ENCODE measurements around the gene BCAN. TPM values are rescaled to one million over a fixed set of nuclear protein-coding genes. Genes with fewer than 3 reads are reported as not detected.
A peak's percentile ranks its signal among the peaks of the same experiment; 100 is the strongest.

BCAN gene
- total and polyA plus RNA-seq, 2 of the 8 experiments (the other 6 are each of a cell fraction or from before 2014, with no cell fraction given), result 4.5 to 24.0 TPM

- Histone ChIP-seq H2BK120ac (replicated peaks; ENCODE audit: low read depth, low read length) (no peak overlapping the region), H3K36me3 (ENCODE audit: control insufficient read depth in 2 of 4, insufficient read depth in 4 of 4, low read length in 3 of 4) (no peaks in the 10 kb centered on the region), H3K14ac (ENCODE audit: insufficient read length) (no peak overlapping the region), H3K4me3 (ENCODE audit: extremely low read depth in 1 of 4, insufficient read depth in 2 of 4, low read depth in 3 of 4, low read length in 4 of 4) (peak overlapping the region; percentile 32 to 58 (median 47)), H2BK15ac (ENCODE audit: low read length) (no peak overlapping the region), H2AFZ (ENCODE audit: low read length) (peak overlapping the region; percentile 79), H2AK5ac (ENCODE audit: low read depth, low read length) (no peak overlapping the region), H4K91ac (replicated peaks; ENCODE audit: insufficient read length, low read length) (no peak overlapping the region), H3K79me2 (ENCODE audit: control insufficient read depth in 1 of 2, insufficient read depth in 2 of 2, low read length in 2 of 2) (no peaks in the 10 kb centered on the region), H2BK20ac (ENCODE audit: low read length) (no peak overlapping the region), H3K27me3 (replicated peaks in 1 of 4; ENCODE audit: control insufficient read depth in 3 of 4, extremely low read depth in 1 of 4, insufficient read depth in 3 of 4, low read length in 3 of 4) (peaks cover 2 to 49% (median 34%) of the 10 kb centered on the region in 4 experiments), H2BK12ac (ENCODE audit: low read depth, low read length) (peak overlapping the region; percentile 62; the same call in 1 of the 2 replicates), H3K4me2 (ENCODE audit: insufficient read depth in 1 of 2, low read depth in 2 of 2, low read length in 2 of 2) (peak overlapping the region; percentile 68 to 82), H3K23me2 (ENCODE audit: low read depth, low read length) (peaks cover 11% of the 10 kb centered on the region), H3K23ac (ENCODE audit: insufficient read length) (no peak overlapping the region), H3K56ac (replicated peaks; ENCODE audit: insufficient read length, low read depth, low read length) (no peak overlapping the region), H3K4ac (replicated peaks; ENCODE audit: insufficient read length, low read depth, low read length) (no peak overlapping the region), H3K4me1 (replicated peaks in 1 of 4; ENCODE audit: control insufficient read depth in 3 of 4, insufficient read depth in 4 of 4, low read length in 3 of 4) (peaks cover 14 to 30% (median 23%) of the 10 kb centered on the region in 4 experiments), H3K18ac (ENCODE audit: extremely low read depth, low read length) (peak overlapping the region; percentile 33; the same call in 1 of the 2 replicates), H3K79me1 (ENCODE audit: low read depth, low read length) (no peaks in the 10 kb centered on the region), H3K9ac (replicated peaks in 1 of 4; ENCODE audit: extremely low read depth in 1 of 4, low read depth in 3 of 4, low read length in 3 of 4) (no peak overlapping the region), H3K9me3 (ENCODE audit: insufficient read depth in 2 of 2, low read depth in 1 of 2, low read length in 1 of 2) (no peaks in the 10 kb centered on the region), H4K8ac (ENCODE audit: extremely low read depth, insufficient read depth, low read length) (no peak overlapping the region), H4K20me1 (replicated peaks in 1 of 2; ENCODE audit: control insufficient read depth in 1 of 2, insufficient read depth in 2 of 2, low read length in 2 of 2) (no peaks in the 10 kb centered on the region), H4K5ac (ENCODE audit: insufficient read length, low read depth, low read length) (no peak overlapping the region), H2BK5ac (ENCODE audit: low read depth, low read length) (no peak overlapping the region; the same call in 1 of the 2 replicates), H3K27ac (ENCODE audit: low read depth, low read length) (no peak overlapping the region)
- DNase-seq (ENCODE audit: low read depth in 1 of 2, low spot score in 2 of 2), result peak in 1 of 2 experiments; percentile 97
- WGBS, 2 experiments (ENCODE audit: extremely low coverage in 1 of 2, insufficient coverage in 1 of 2, insufficient read length in 1 of 2, insufficient replicate concordance in 2 of 2, low coverage in 1 of 2, low lambda C conversion rate in 2 of 2, missing lambda C conversion rate in 1 of 2), result 8% methylated on average over 45 of the region's 54 CpGs; no CpG with 5 or more reads in 1 of the 2 experiments
- POLR2A ChIA-PET (ENCODE audit: partially characterized antibody), result interaction anchor here (0.7 to 12.0 kb wide), 7 partner anchors 11 to 51 kb away, joined by 4 to 419 read pairs (median 8); partner anchors contain the start of gene NES
- CTCF ChIA-PET (ENCODE audit: partially characterized antibody), result interaction anchor here (0.6 to 66.0 kb wide), 15 partner anchors 11 to 269 kb away, joined by 3 to 4284 read pairs (median 4); partner anchors contain the start of genes BCAN, CRABP2, HAPLN2 and ISG20L2
- FAIRE-seq, result no peak
- TF ChIP-seq TAF1 (IDR thresholded peaks at IDR 0.05; ENCODE audit: low read depth, low read length), result no peak
- TF ChIP-seq CEBPB (IDR thresholded peaks at IDR 0.05; ENCODE audit: low read depth, low read length), result no peak
- no peak for TF ChIP-seq CBX5 (IDR thresholded peaks at IDR 0.05; ENCODE audit: low read depth, low read length)
- 0 out of 2 replicates have a peak, but pooled peaks have one; percentile 34 for TF ChIP-seq E2F6 (IDR thresholded peaks at IDR 0.05)
- TF ChIP-seq RFX5 (IDR thresholded peaks at IDR 0.05; ENCODE audit: borderline replicate concordance, low read depth, low read length), result no peak
- no peak for TF ChIP-seq TCF12 (IDR thresholded peaks at IDR 0.05; ENCODE audit: low read depth, low read length)
- peak; percentile 30; the same call in 1 of the 2 replicates for TF ChIP-seq CREB1 (IDR thresholded peaks at IDR 0.05)
- peak in 2 of 3 experiments; percentile 96 to 97; a peak in 3 of 4 replicates for TF ChIP-seq CTCF (IDR thresholded peaks at IDR 0.05; ENCODE audit: control extremely low read depth in 1 of 3, insufficient read depth in 1 of 3, low read depth in 1 of 3, low read length in 3 of 3)
Measured at GRCh38 chr1:156656806-156657740, 15.2 kb downstream of the BCAN start.

Data from H1 (cell line).